Heart left ventricle (tissue), 13 donors: ENCODE data around the gene CFAP46.

Experiments used
- POLR2A ChIP-seq, 2 donors: fragments of 450-650 bp; IDR thresholded peaks; one replicate each; pipeline ENCODE4 v1.6.1; 2017; ENCODE audit warnings: antibody characterized with exemption in 2 of 2, mild to moderate bottlenecking in 2 of 2, moderate library complexity in 2 of 2
- TF ChIP-seq, protein P1 (sequence below), 12 donors: fragments of 200-600 bp; sonication (generic) in 4 of 12; IDR thresholded peaks; one replicate each; pipeline versions ENCODE4 v1.5.0 to v1.8.0; 2018 to 2022; ENCODE audit warnings: antibody characterized with exemption in 12 of 12, mild to moderate bottlenecking in 5 of 12
- donor health status: ischemic (EF 13 %, LVEDD 7.1; RV severe dilation, severe dysfunction).
- donor health status: DM: no; HTN: yes; CAD: no.
- donor health status: DM: no; HTN: no; CAD: no.
- donor health status: ischemic (EF 25% LVEDD 6.9; RV normal size, moderate dysfunction).
- donor health status: ischemic (EF 25% LVEDD 5.7; RV mildly dilated, moderate dysfunction).
- donor health status: ischemic (EF 35%, LVEDD 5.7; RV mildly dilated, moderate dysfunction).
- donor health status: nonischemic (EF 11% LVEDD 7.7; RV severe dilation, severe dysfunction).
- donor health status: DM: yes; HTN: yes; CAD: no.
- donor health status: PGD.
- donor health status: ischemic (EF 29% LVEDD 5.4; RV normal size, mild dysfunction).
- donor health status: nonischemic (EF 23%, LVEDD 6.1; RV moderate dilation, normal function).

GRCh38 chr10:132901351-132901750 is 41.0 kb downstream of the CFAP46 start:
- TF ChIP-seq, protein P1, sequence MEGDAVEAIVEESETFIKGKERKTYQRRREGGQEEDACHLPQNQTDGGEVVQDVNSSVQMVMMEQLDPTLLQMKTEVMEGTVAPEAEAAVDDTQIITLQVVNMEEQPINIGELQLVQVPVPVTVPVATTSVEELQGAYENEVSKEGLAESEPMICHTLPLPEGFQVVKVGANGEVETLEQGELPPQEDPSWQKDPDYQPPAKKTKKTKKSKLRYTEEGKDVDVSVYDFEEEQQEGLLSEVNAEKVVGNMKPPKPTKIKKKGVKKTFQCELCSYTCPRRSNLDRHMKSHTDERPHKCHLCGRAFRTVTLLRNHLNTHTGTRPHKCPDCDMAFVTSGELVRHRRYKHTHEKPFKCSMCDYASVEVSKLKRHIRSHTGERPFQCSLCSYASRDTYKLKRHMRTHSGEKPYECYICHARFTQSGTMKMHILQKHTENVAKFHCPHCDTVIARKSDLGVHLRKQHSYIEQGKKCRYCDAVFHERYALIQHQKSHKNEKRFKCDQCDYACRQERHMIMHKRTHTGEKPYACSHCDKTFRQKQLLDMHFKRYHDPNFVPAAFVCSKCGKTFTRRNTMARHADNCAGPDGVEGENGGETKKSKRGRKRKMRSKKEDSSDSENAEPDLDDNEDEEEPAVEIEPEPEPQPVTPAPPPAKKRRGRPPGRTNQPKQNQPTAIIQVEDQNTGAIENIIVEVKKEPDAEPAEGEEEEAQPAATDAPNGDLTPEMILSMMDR (IDR thresholded peaks at IDR 0.05): no peak
- no peak for TF ChIP-seq POLR2A (IDR thresholded peaks at IDR 0.05)
